GM12878 (cell line): ENCODE data around the gene RCAN2.

Source experiments
- CHD2 ChIP-seq: IDR thresholded peaks from 2 replicates; pipeline ENCODE4 v1.6.1; 2011; ENCODE audit warnings: low read depth, low read length, improper control_type of control experiment, borderline replicate concordance
- HDGF ChIP-seq: fragments of 450-650 bp; IDR thresholded peaks from 2 replicates; pipeline ENCODE4 v1.6.1; 2016; ENCODE audit warnings: antibody characterized with exemption
- MLLT1 ChIP-seq: fragments of 450-650 bp; IDR thresholded peaks from 2 replicates; pipeline ENCODE4 v1.6.1; 2016; ENCODE audit warnings: mild to moderate bottlenecking
- MXI1 ChIP-seq: fragments of 150-350 bp; IDR thresholded peaks from 2 replicates; pipeline ENCODE4 v1.6.1; 2011; ENCODE audit warnings: low read depth, mild to moderate bottlenecking, inconsistent platforms, low read length, improper control_type of control experiment
- RCOR1 ChIP-seq: conservative IDR thresholded peaks from 2 replicates; pipeline ENCODE4 v1.6.1; 2012; ENCODE audit warnings: low read depth, low read length, improper control_type of control experiment
- SIN3A ChIP-seq: IDR thresholded peaks from 2 replicates; pipeline ENCODE4 v1.6.1; 2012; ENCODE audit warnings: low read depth, low read length, improper control_type of control experiment
- TCF12 ChIP-seq: IDR thresholded peaks from 2 replicates; pipeline ENCODE4 v1.6.1; 2011; ENCODE audit warnings: low read depth, mild to moderate bottlenecking, low read length
- ZZZ3 ChIP-seq: IDR thresholded peaks from 2 replicates; pipeline ENCODE4 v1.6.1; 2011; ENCODE audit warnings: low read depth; ENCODE audit not compliant: control insufficient read depth, insufficient read length

- TF ChIP-seq RCOR1 (no peak), MLLT1 (no peak), SIN3A (no peak), MXI1 (no peak), TCF12 (no peak), ZZZ3 (no peak), HDGF (no peak), CHD2 (no peak)
Observed at GRCh38 chr6:46507426-46507825, 16.2 kb upstream of the RCAN2 start.
